DMS53 (cell line): ENCODE measurements around the gene DNAH8.

Experiments
- DNase-seq: peaks from one replicate; lab custom pipeline; 2025; lab: John Stamatoyannopoulos, UW

Gene DNAH8

GRCh38 chr6:38796850-38797249 lies 81.7 kb downstream of the DNAH8 start:
- peak; percentile 9 for DNase-seq

- DNase-seq: no peak
Measured at GRCh38 chr6:38797391-38797790, 82.3 kb downstream of the DNAH8 start.

GRCh38 chr6:38799529-38800184 lies 84.5 kb downstream of the DNAH8 start:
- no peak for DNase-seq

GRCh38 chr6:38801305-38801704 lies 86.2 kb downstream of the DNAH8 start:
- DNase-seq: no peak

- no peak for DNase-seq
Measured at GRCh38 chr6:38802497-38802896, 87.4 kb downstream of the DNAH8 start.

- DNase-seq: no peak
Measured at GRCh38 chr6:38803129-38803528, 88.0 kb downstream of the DNAH8 start.

- DNase-seq: peak; percentile 71
Measured at GRCh38 chr6:38804358-38804757, 89.2 kb downstream of the DNAH8 start.

GRCh38 chr6:38805127-38805655 lies 90.1 kb downstream of the DNAH8 start:
- no peak for DNase-seq

- DNase-seq: no peak
Measured at GRCh38 chr6:38805692-38806091, 90.6 kb downstream of the DNAH8 start.

- peak; percentile 77 for DNase-seq
Measured at GRCh38 chr6:38806271-38806670, 91.2 kb downstream of the DNAH8 start.

GRCh38 chr6:38806833-38807232 lies 91.7 kb downstream of the DNAH8 start:
- peak; percentile 26 for DNase-seq

- no peak for DNase-seq
Measured at GRCh38 chr6:38808039-38808438, 92.9 kb downstream of the DNAH8 start.

- DNase-seq: no peak
Measured at GRCh38 chr6:38813041-38813823, 98.1 kb downstream of the DNAH8 start.

GRCh38 chr6:38814761-38815160 lies 99.7 kb downstream of the DNAH8 start:
- no peak for DNase-seq

- DNase-seq: no peak
Measured at GRCh38 chr6:38815250-38815649, 100.1 kb downstream of the DNAH8 start.

GRCh38 chr6:38818691-38819090 lies 103.6 kb downstream of the DNAH8 start:
- no peak for DNase-seq

- no peak for DNase-seq
Measured at GRCh38 chr6:38822963-38823362, 107.9 kb downstream of the DNAH8 start.

GRCh38 chr6:38824243-38824894 lies 109.3 kb downstream of the DNAH8 start:
- DNase-seq: peak; percentile 38

GRCh38 chr6:38827024-38827423 lies 111.9 kb downstream of the DNAH8 start:
- DNase-seq: no peak

- no peak for DNase-seq
Measured at GRCh38 chr6:38831865-38832264, 116.8 kb downstream of the DNAH8 start.

- no peak for DNase-seq
Measured at GRCh38 chr6:38833320-38833719, 118.2 kb downstream of the DNAH8 start.

GRCh38 chr6:38836585-38836984 lies 121.5 kb downstream of the DNAH8 start:
- DNase-seq: no peak

- DNase-seq: no peak
Measured at GRCh38 chr6:38837101-38837500, 122.0 kb downstream of the DNAH8 start.
